SU-DHL-6 (cell line): ENCODE measurements around the gene OMD.

Experiments
- H2AFZ ChIP-seq: fragments of 200-600 bp; sonication (generic); 2 replicates; pipeline ENCODE4 v1.6.1; 2014; ENCODE audit warnings: low read depth, mild to moderate bottlenecking, moderate library complexity, mixed read lengths, antibody characterized with exemption, low read length; ENCODE audit not compliant: severe bottlenecking
- H3F3A ChIP-seq: fragments of 200-600 bp; shearing (Covaris generic); 2 replicates; pipeline ENCODE4 v1.6.0; 2016; ENCODE audit warnings: antibody characterized with exemption, mild to moderate bottlenecking; ENCODE audit not compliant: insufficient read depth
- H3K27ac ChIP-seq: fragments of 200-600 bp; sonication (generic); 2 replicates; pipeline ENCODE4 v1.5.1; 2016; ENCODE audit warnings: low read depth, mild to moderate bottlenecking, low read length, moderate library complexity, mixed read lengths
- H3K27me3 ChIP-seq: fragments of 200-600 bp; sonication (generic), shearing (Covaris generic); 2 replicates; pipeline ENCODE4 v1.6.0; 2014; ENCODE audit warnings: mild to moderate bottlenecking, low read length
- H3K36me3 ChIP-seq: fragments of 200-600 bp; sonication (generic); 2 replicates; pipeline ENCODE4 v1.6.1; 2014; ENCODE audit warnings: mild to moderate bottlenecking, low read length, mixed read lengths
- H3K4me2 ChIP-seq: fragments of 300-600, 200-600 bp; shearing (Covaris generic), sonication (generic); 2 replicates; pipeline ENCODE4 v1.6.0; 2014; ENCODE audit warnings: low read length, low read depth, mild to moderate bottlenecking; ENCODE audit not compliant: poor library complexity, severe bottlenecking
- H3K4me3 ChIP-seq: fragments of 200-600 bp; sonication (generic); 2 replicates; pipeline ENCODE4 v1.5.1; 2014; ENCODE audit warnings: antibody characterized with exemption, low read length, mild to moderate bottlenecking, mixed read lengths; ENCODE audit not compliant: insufficient read depth, poor library complexity, severe bottlenecking
- H3K79me2 ChIP-seq: fragments of 200-600 bp; sonication (generic); 2 replicates; pipeline ENCODE4 v1.6.1; 2014; ENCODE audit warnings: mild to moderate bottlenecking, low read length, moderate library complexity; ENCODE audit not compliant: insufficient read depth
- H3K9ac ChIP-seq: fragments of 200-600 bp; sonication (generic); 2 replicates; pipeline ENCODE4 v1.7.0; 2014; ENCODE audit warnings: mild to moderate bottlenecking, low read length
- H3K9me2 ChIP-seq: fragments of 200-600 bp; sonication (generic); replicated peaks from 2 replicates; pipeline ENCODE4 v1.6.1; 2014; ENCODE audit warnings: low read length; ENCODE audit not compliant: insufficient read depth
- H3K9me3 ChIP-seq: fragments of 200-600 bp; sonication (generic); 2 replicates; pipeline ENCODE4 v1.6.1; 2014; ENCODE audit warnings: low read length, mixed read lengths; ENCODE audit not compliant: insufficient read depth
- H4K20me1 ChIP-seq: fragments of 200-600 bp; sonication (generic); 2 replicates; pipeline ENCODE4 v1.6.1; 2014; ENCODE audit warnings: low read depth, mild to moderate bottlenecking, antibody characterized with exemption, low read length, moderate library complexity, mixed read lengths
- EZH2phosphoT487 ChIP-seq: fragments of 200-600 bp; sonication (generic), shearing (Covaris generic); conservative IDR thresholded peaks from 2 replicates; pipeline ENCODE4 v1.6.1; 2018; ENCODE audit warnings: mild to moderate bottlenecking, antibody characterized with exemption, low read length, moderate library complexity, mixed read lengths
- TF ChIP-seq, protein P1 (sequence below): fragments of 200-600 bp; sonication (generic); IDR thresholded peaks from one replicate; pipeline ENCODE4 v1.5.1; 2017; ENCODE audit warnings: antibody characterized with exemption, mild to moderate bottlenecking, low read length, moderate library complexity; ENCODE audit not compliant: insufficient read depth, poor library complexity, severe bottlenecking

The OMD gene

GRCh38 chr9:92397853-92398252 lies 26.4 kb downstream of the OMD start:
- H2AFZ ChIP-seq, result no peak overlapping the region
- no peak for TF ChIP-seq EZH2phosphoT487
- TF ChIP-seq, protein P1, sequence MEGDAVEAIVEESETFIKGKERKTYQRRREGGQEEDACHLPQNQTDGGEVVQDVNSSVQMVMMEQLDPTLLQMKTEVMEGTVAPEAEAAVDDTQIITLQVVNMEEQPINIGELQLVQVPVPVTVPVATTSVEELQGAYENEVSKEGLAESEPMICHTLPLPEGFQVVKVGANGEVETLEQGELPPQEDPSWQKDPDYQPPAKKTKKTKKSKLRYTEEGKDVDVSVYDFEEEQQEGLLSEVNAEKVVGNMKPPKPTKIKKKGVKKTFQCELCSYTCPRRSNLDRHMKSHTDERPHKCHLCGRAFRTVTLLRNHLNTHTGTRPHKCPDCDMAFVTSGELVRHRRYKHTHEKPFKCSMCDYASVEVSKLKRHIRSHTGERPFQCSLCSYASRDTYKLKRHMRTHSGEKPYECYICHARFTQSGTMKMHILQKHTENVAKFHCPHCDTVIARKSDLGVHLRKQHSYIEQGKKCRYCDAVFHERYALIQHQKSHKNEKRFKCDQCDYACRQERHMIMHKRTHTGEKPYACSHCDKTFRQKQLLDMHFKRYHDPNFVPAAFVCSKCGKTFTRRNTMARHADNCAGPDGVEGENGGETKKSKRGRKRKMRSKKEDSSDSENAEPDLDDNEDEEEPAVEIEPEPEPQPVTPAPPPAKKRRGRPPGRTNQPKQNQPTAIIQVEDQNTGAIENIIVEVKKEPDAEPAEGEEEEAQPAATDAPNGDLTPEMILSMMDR, result no peak
- no peaks in the 10 kb centered on the region for H3K9me3 ChIP-seq
- H3K9me2 ChIP-seq, result no peaks in the 10 kb centered on the region
- no peaks in the 10 kb centered on the region for H4K20me1 ChIP-seq
- H3K4me3 ChIP-seq, result no peak overlapping the region
- H3K36me3 ChIP-seq, result no peaks in the 10 kb centered on the region; the same call in 1 of the 2 replicates
- no peak overlapping the region for H3K27ac ChIP-seq
- H3K27me3 ChIP-seq, result no peaks in the 10 kb centered on the region
- H3K9ac ChIP-seq, result no peak overlapping the region
- H3K79me2 ChIP-seq, result 0 out of 2 replicates have a peak, but pooled peaks cover 8% of the 10 kb centered on the region
- 0 out of 2 replicates have a peak, but pooled peaks cover 3% of the 10 kb centered on the region for H3F3A ChIP-seq
- H3K4me2 ChIP-seq, result no peak overlapping the region

DNA sequence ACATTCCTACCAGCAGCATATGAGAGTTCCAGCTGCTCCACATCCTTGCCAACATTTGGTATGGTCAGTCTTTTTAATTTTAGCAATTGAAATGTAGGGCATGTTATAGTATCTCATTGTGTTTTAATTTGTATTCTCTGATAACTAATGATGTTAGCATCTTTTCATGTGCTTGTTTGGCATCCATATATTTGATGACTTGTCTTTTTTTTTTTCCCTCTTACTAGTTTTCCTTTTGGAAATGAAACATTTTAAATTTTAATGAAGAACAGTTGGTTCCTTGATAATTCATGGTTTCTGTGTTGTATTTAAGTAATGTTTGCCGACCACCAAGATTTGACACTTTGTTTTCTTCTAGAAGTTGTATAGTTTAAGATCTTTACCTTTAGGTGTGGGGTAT lies 28.7 kb downstream of the OMD start:
- Histone ChIP-seq H3K9ac (no peak overlapping the region), H4K20me1 (no peaks in the 10 kb centered on the region), H3K79me2 (0 out of 2 replicates have a peak, but pooled peaks cover 8% of the 10 kb centered on the region), H3K9me3 (no peaks in the 10 kb centered on the region), H3K4me2 (no peak overlapping the region), H3K36me3 (no peaks in the 10 kb centered on the region; the same call in 1 of the 2 replicates), H2AFZ (no peak overlapping the region), H3K27ac (no peak overlapping the region), H3K4me3 (no peak overlapping the region), H3K27me3 (no peaks in the 10 kb centered on the region), H3K9me2 (no peaks in the 10 kb centered on the region), H3F3A (0 out of 2 replicates have a peak, but pooled peaks cover 3% of the 10 kb centered on the region)
- TF ChIP-seq EZH2phosphoT487, result no peak
- TF ChIP-seq, protein P1, result no peak

GRCh38 chr9:92393686-92394085 lies 30.6 kb downstream of the OMD start:
- Histone ChIP-seq H3K4me2 (no peak overlapping the region), H3K27ac (no peak overlapping the region)

More at GRCh38 chr9:92393686-92394085, 30.6 kb downstream of the OMD start:
- Histone ChIP-seq H3K27me3 (no peaks in the 10 kb centered on the region), H3K9me2 (no peaks in the 10 kb centered on the region), H3K36me3 (no peaks in the 10 kb centered on the region), H3F3A (peaks cover 3% of the 10 kb centered on the region; the same call in 1 of the 2 replicates), H3K79me2 (0 out of 2 replicates have a peak, but pooled peaks cover 8% of the 10 kb centered on the region), H3K9ac (no peak overlapping the region), H3K9me3 (no peaks in the 10 kb centered on the region), H2AFZ (no peak overlapping the region), H4K20me1 (no peaks in the 10 kb centered on the region), H3K4me3 (no peak overlapping the region)
- TF ChIP-seq EZH2phosphoT487, result no peak
- TF ChIP-seq, protein P1, result no peak
